Spinal cord (tissue), 10 donors: ENCODE measurements around the gene HK3. TPM values are rescaled to one million over a fixed set of nuclear protein-coding genes. Genes with fewer than 3 reads are reported as not detected.

ENCODE experiments used
- DNase-seq, 6 donors: peaks; one replicate each; pipeline versions ENCODE4 v3.0.0 to v3.0.0-alpha.2; 2013 to 2015; ENCODE audit warnings: low spot score in 6 of 6, low read depth in 4 of 6
- H3K27ac ChIP-seq: one replicate; pipeline ENCODE4 v1.5.1; 2013; ENCODE audit warnings: low read depth, low read length, control low read depth
- H3K27me3 ChIP-seq: one replicate; pipeline ENCODE4 v1.6.1; 2013; ENCODE audit warnings: low read length; ENCODE audit not compliant: control insufficient read depth, insufficient read depth
- H3K36me3 ChIP-seq: one replicate; pipeline ENCODE4 v1.6.1; 2013; ENCODE audit warnings: low read length; ENCODE audit not compliant: control insufficient read depth, insufficient read depth
- H3K4me1 ChIP-seq: one replicate; pipeline ENCODE4 v1.6.1; 2013; ENCODE audit warnings: low read length; ENCODE audit not compliant: control insufficient read depth, insufficient read depth
- H3K4me3 ChIP-seq: one replicate; pipeline ENCODE4 v1.5.1; 2013; ENCODE audit warnings: low read depth, low read length, control low read depth
- H3K9me3 ChIP-seq: one replicate; pipeline ENCODE4 v1.6.1; 2013; ENCODE audit warnings: low read length; ENCODE audit not compliant: control insufficient read depth, insufficient read depth
- WGBS: methylation state at CpG from one replicate; pipeline ENCODE4 v1.1.5; 2013; ENCODE audit warnings: missing lambda C conversion rate; ENCODE audit not compliant: insufficient coverage; 5-methylcytosine and 5-hydroxymethylcytosine counted together
- polyA plus RNA-seq, 2 donors: library from polyadenylated mRNA; unstranded; fragments of 120-200 nt; gene quantifications; one replicate each; pipeline ENCODE4 v1.2.1, GENCODE V29; 2013; ENCODE audit not compliant: insufficient read length in 2 of 2
- total RNA-seq, 2 donors: library from RNA; depleted of rRNA in 1 of 2; stranded (reverse); fragments of 120-200 nt in 1 of 2; fragments of >200 nt in 1 of 2; gene quantifications; one replicate each; pipeline versions ENCODE4 v1.2.3 to v1.2.4, GENCODE V29; 2013 to 2014
- donor health status: healthy.

Gene HK3
- total and polyA plus RNA-seq, 4 donors: 0.66 to 4.9 (median 1.2) TPM

GRCh38 chr5:176878906-176879662, 20.1 kb downstream of the HK3 start:
- peaks cover 81% of the 10 kb centered on the region for H3K36me3 ChIP-seq
- DNase-seq: no peak
- 89% methylated on average over 23 of the region's 23 CpGs for WGBS
- H3K4me3 ChIP-seq: no peak overlapping the region
- H3K9me3 ChIP-seq: no peaks in the 10 kb centered on the region
- H3K27ac ChIP-seq: no peak overlapping the region
- H3K4me1 ChIP-seq: peaks cover 23% of the 10 kb centered on the region
- peaks cover 2% of the 10 kb centered on the region for H3K27me3 ChIP-seq

DNA sequence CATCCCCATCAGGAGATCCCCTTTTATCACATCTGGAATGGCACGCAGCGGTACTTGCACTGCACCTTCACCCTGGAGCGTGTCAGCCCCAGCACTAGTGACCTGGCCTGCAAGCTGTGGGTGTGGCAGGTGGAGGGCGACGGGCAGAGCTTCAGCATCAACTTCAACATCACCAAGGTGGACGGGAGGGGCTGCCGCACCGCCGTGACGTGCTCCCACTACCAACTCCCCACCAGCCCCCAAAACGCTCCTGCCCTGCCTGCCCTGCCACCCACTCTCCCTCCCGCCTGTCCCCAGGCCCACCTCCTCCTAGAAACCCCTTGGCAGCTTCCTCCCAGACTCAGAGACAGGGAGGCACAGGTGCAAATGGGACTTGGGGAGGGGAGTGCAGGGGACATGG, 20.7 kb downstream of the HK3 start:
- Histone ChIP-seq H3K4me1 (peaks cover 23% of the 10 kb centered on the region), H3K36me3 (peaks cover 87% of the 10 kb centered on the region), H3K9me3 (no peaks in the 10 kb centered on the region), H3K27me3 (peaks cover 2% of the 10 kb centered on the region), H3K27ac (no peak overlapping the region), H3K4me3 (no peak overlapping the region)
- no peak for DNase-seq
- 88% methylated on average over 6 of the region's 12 CpGs for WGBS

DNA sequence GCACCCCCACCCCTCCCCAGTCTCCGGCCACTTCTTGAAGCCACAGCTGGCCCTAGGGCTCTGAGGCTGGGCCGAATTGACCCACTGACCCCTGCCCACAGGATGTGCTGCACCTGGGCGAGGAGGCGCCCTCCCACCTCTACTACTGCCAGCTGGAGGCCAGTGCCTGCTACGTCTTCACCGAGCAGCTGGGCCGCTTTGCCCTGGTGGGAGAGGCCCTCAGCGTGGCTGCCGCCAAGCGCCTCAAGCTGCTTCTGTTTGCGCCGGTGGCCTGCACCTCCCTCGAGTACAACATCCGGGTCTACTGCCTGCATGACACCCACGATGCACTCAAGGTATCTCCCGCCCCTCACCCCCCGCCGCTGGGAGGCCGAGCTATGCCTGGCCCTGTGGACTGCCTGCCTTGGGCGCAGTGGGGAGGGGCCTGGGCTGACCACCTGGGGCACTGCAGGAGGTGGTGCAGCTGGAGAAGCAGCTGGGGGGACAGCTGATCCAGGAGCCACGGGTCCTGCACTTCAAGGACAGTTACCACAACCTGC, 21.3 kb downstream of the HK3 start:
- peaks cover 18% of the 10 kb centered on the region for H3K4me1 ChIP-seq
- no peaks in the 10 kb centered on the region for H3K9me3 ChIP-seq
- H3K27ac ChIP-seq: no peak overlapping the region
- 67% methylated on average over 17 of the region's 21 CpGs for WGBS
- DNase-seq: no peak
- peaks cover 2% of the 10 kb centered on the region for H3K27me3 ChIP-seq
- H3K4me3 ChIP-seq: no peak overlapping the region
- peaks cover 88% of the 10 kb centered on the region for H3K36me3 ChIP-seq

GRCh38 chr5:176876506-176877431, 22.4 kb downstream of the HK3 start:
- 86% methylated on average over 17 of the region's 24 CpGs for WGBS
- Histone ChIP-seq H3K27me3 (peaks cover 2% of the 10 kb centered on the region), H3K4me1 (peaks cover 7% of the 10 kb centered on the region), H3K9me3 (no peaks in the 10 kb centered on the region), H3K4me3 (no peak overlapping the region), H3K36me3 (peaks cover 82% of the 10 kb centered on the region), H3K27ac (no peak overlapping the region)
- no peak for DNase-seq

DNA sequence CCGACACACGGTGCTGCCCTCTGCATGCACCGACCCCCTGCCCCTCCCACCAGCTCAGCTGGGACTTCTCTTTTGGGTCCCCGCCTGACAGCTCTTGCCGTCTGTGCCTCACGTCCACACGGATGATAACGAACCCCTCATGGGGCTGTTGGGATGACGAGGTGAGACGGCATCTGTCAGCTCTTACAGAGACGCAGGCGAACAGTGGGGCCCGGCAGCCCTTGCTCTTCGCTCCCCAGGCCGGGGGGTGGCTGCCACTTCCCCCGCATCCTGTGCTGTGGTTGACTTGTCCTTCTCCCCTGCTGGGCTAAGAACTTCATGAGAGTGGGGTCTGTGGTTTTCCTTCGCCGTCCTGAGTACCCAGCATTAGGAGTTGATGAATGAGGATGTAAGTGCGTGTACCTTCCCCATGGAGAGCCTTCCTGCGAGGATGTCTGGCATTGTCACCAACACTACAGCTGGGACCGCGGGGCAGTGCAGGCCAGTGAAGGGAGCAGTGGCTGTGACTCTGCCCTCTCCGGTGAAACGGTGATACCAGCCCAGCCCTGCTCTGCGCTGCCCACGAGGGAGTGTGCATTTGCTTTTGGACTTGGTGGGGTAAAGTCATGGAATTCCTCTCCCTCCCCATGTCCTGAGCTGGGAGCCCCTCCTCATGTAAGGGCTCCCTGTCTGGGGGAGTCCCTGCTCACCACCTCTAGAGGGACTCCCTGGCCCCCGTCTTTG, 23.2 kb downstream of the HK3 start:
- WGBS: 37% methylated on average over 19 of the region's 27 CpGs

GRCh38 chr5:176875014-176875550, 24.1 kb downstream of the HK3 start:
- Histone ChIP-seq H3K9me3 (no peaks in the 10 kb centered on the region), H3K4me3 (no peak overlapping the region), H3K27ac (no peak overlapping the region), H3K36me3 (peaks cover 73% of the 10 kb centered on the region), H3K4me1 (peaks cover 7% of the 10 kb centered on the region), H3K27me3 (peaks cover 2% of the 10 kb centered on the region)
- DNase-seq: no peak
- WGBS: 72% methylated on average over 17 of the region's 17 CpGs

More for the DNA sequence above, 23.2 kb downstream of the HK3 start:
- Histone ChIP-seq H3K9me3 (no peaks in the 10 kb centered on the region), H3K4me3 (no peak overlapping the region), H3K27me3 (peaks cover 2% of the 10 kb centered on the region), H3K4me1 (peaks cover 7% of the 10 kb centered on the region), H3K27ac (no peak overlapping the region), H3K36me3 (peaks cover 74% of the 10 kb centered on the region)
- DNase-seq: no peak

DNA sequence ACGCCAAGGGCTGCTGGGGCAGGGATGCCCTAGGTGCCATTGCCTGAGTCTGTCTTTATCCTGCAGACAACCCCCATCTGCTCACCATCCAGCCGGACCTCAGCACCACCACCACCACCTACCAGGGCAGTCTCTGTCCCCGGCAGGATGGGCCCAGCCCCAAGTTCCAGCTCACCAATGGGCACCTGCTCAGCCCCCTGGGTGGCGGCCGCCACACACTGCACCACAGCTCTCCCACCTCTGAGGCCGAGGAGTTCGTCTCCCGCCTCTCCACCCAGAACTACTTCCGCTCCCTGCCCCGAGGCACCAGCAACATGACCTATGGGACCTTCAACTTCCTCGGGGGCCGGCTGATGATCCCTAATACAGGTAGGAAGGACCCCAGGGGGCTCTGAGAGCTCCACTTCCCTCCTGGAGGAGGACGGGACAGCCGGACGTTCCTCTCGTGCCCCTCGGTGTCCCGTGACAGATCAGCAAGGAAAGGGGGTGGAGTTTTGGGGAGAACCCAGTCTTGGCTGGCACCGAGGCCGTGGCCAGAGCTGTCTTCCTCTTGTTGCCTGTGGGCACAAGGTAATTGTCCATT, 24.9 kb downstream of the HK3 start:
- H3K27ac ChIP-seq: no peak overlapping the region
- peaks cover 2% of the 10 kb centered on the region for H3K27me3 ChIP-seq
- H3K4me1 ChIP-seq: peaks cover 7% of the 10 kb centered on the region
- H3K36me3 ChIP-seq: peaks cover 73% of the 10 kb centered on the region
- H3K9me3 ChIP-seq: no peaks in the 10 kb centered on the region
- WGBS: 86% methylated on average over 18 of the region's 20 CpGs
- H3K4me3 ChIP-seq: no peak overlapping the region
- DNase-seq: no peak

DNA sequence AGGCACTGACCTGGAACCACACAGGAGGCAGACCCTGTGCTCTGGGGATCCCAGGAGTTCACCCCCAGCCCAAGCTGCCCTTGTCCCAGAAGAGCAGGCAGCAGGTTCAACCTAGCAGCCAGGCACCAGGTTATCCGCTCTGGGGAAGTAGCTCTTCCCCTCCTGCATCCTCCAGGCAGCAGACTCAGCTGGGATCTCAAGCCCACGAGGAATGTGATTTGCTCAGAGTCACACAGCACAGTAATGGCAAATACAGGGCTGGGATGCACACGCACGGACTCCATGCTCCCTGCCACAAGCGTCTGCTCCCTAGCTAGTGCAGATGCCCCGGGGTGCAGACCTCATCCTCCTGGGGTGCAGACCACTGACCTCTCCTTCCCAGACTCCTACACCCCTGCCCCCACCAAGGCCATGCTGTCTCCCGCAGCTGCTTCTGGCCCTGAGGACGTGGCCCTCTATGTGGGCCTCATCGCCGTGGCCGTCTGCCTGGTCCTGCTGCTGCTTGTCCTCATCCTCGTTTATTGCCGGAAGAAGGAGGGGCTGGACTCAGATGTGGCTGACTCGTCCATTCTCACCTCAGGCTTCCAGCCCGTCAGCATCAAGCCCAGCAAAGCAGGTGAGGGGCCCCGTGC, 25.5 kb downstream of the HK3 start:
- H3K36me3 ChIP-seq: peaks cover 73% of the 10 kb centered on the region
- H3K4me1 ChIP-seq: peaks cover 7% of the 10 kb centered on the region
- H3K27me3 ChIP-seq: peaks cover 2% of the 10 kb centered on the region
- no peaks in the 10 kb centered on the region for H3K9me3 ChIP-seq
- H3K27ac ChIP-seq: no peak overlapping the region
- no peak overlapping the region for H3K4me3 ChIP-seq
- 63% methylated on average over 16 of the region's 16 CpGs for WGBS
- no peak for DNase-seq
